ENCODE measurements around the gene UFD1. TPM values are rescaled to one million over a fixed set of nuclear protein-coding genes. Genes with fewer than 3 reads are reported as not detected.

Gene UFD1
- total and polyA plus RNA-seq, 9 of the 15 experiments (the other 6 are each of a cell fraction or from before 2014, with no cell fraction given): 238 to 645 (median 363) TPM

- peak; percentile 64; the same call in 1 of the 2 replicates for TF ChIP-seq OTX1 (CRISPR knock-in tag; IDR thresholded peaks at IDR 0.05)
- 0 out of 2 replicates have a peak, but pooled peaks have one; percentile 30 for TF ChIP-seq NCOA1 (IDR thresholded peaks at IDR 0.05; ENCODE audit: low read depth)
- TF ChIP-seq BMI1 (IDR thresholded peaks at IDR 0.05; ENCODE audit: low read length): no peak
- TF ChIP-seq ZNF24 (IDR thresholded peaks at IDR 0.05): no peak
- TF ChIP-seq CHD4 (IDR thresholded peaks at IDR 0.05; ENCODE audit: insufficient read depth, insufficient replicate concordance, low read depth, low read length, poor library complexity, severe bottlenecking): no peak
- TF ChIP-seq ZFP1 (CRISPR knock-in tag; IDR thresholded peaks at IDR 0.05): no peak
- no peak for TF ChIP-seq RBM17 (IDR thresholded peaks at IDR 0.05; ENCODE audit: borderline replicate concordance, low read depth, low read length)
- no peak for TF ChIP-seq TCF7 (IDR thresholded peaks at IDR 0.05; ENCODE audit: borderline replicate concordance)
- TF ChIP-seq GTF2F1 (IDR thresholded peaks at IDR 0.05; ENCODE audit: low read depth, low read length): 0 out of 2 replicates have a peak, but pooled peaks have one; percentile 67
- TF ChIP-seq FOXP1 (CRISPR knock-in tag; IDR thresholded peaks at IDR 0.05): no peak
- TF ChIP-seq MYBL2 (IDR thresholded peaks at IDR 0.05; ENCODE audit: low read depth): no peak
- TF ChIP-seq MYBL2 (CRISPR knock-in tag; IDR thresholded peaks at IDR 0.05; ENCODE audit: borderline replicate concordance): no peak
- TF ChIP-seq ZNF133 (CRISPR knock-in tag; IDR thresholded peaks at IDR 0.05): peak; percentile 68; the same call in 1 of the 2 replicates
- TF ChIP-seq CBX8 (IDR thresholded peaks at IDR 0.05; ENCODE audit: borderline replicate concordance, extremely low read depth, low read depth, low read length, poor library complexity, severe bottlenecking): no peak
- no peak for TF ChIP-seq ATF7 (IDR thresholded peaks at IDR 0.05)
- TF ChIP-seq SUPT5H (IDR thresholded peaks at IDR 0.05): no peak
- no peak for TF ChIP-seq SPI1 (IDR thresholded peaks at IDR 0.05; ENCODE audit: borderline replicate concordance, low read depth, low read length)
- TF ChIP-seq ZNF76 (CRISPR knock-in tag; IDR thresholded peaks at IDR 0.05; ENCODE audit: borderline replicate concordance): no peak
- TF ChIP-seq HLTF (IDR thresholded peaks at IDR 0.05): no peak
- TF ChIP-seq ZNF134 (CRISPR knock-in tag; conservative IDR thresholded peaks at IDR 0.05): no peak
- no peak for TF ChIP-seq C11orf30 (IDR thresholded peaks at IDR 0.05; ENCODE audit: low read depth)
- TF ChIP-seq PML (IDR thresholded peaks at IDR 0.05; ENCODE audit: low read length): no peak
- TF ChIP-seq LARP7 (IDR thresholded peaks at IDR 0.05): 0 out of 2 replicates have a peak, but pooled peaks have one; percentile 3
- no peak for TF ChIP-seq POLR2A (conservative IDR thresholded peaks at IDR 0.05)
- TF ChIP-seq ZNF668 (CRISPR knock-in tag; IDR thresholded peaks at IDR 0.05): 0 out of 2 replicates have a peak, but pooled peaks have one; percentile 4
- TF ChIP-seq MLX (CRISPR knock-in tag; conservative IDR thresholded peaks at IDR 0.05): 0 out of 4 replicates have a peak, but pooled peaks of 1 of the 2 experiments have one; percentile 65
- TF ChIP-seq ASH1L (IDR thresholded peaks at IDR 0.05; ENCODE audit: borderline replicate concordance, low read depth, partially characterized antibody): no peak
- TF ChIP-seq TCF7L2 (IDR thresholded peaks at IDR 0.05; ENCODE audit: low read depth, low read length): no peak
- TF ChIP-seq ZSCAN29 (IDR thresholded peaks at IDR 0.05): peak; percentile 88
- TF ChIP-seq ARID1B (IDR thresholded peaks at IDR 0.05): peak; percentile 31; the same call in 1 of the 2 replicates
- TF ChIP-seq HSF4 (CRISPR knock-in tag; IDR thresholded peaks at IDR 0.05; ENCODE audit: borderline replicate concordance): peak; percentile 69; the same call in 1 of the 2 replicates
- TF ChIP-seq KDM4B (IDR thresholded peaks at IDR 0.05; ENCODE audit: borderline replicate concordance in 2 of 2, low read depth in 1 of 2): no peak
- TF ChIP-seq ZNF431 (CRISPR knock-in tag; IDR thresholded peaks at IDR 0.05): no peak
- TF ChIP-seq HMG20B (CRISPR knock-in tag; IDR thresholded peaks at IDR 0.05): no peak
- no peak for TF ChIP-seq ZNF785 (CRISPR knock-in tag; IDR thresholded peaks at IDR 0.05)
Observed at GRCh38 chr22:19448076-19448607, 30.9 kb downstream of the UFD1 start (continued).
